GM23248 (cell line): ENCODE measurements around the gene KCNN1.

Experiments
- EZH2 ChIP-seq: fragments of 200-600 bp; sonication (generic); IDR thresholded peaks from 2 replicates; pipeline ENCODE4 v1.6.1; 2018; ENCODE audit warnings: antibody characterized with exemption, mild to moderate bottlenecking; ENCODE audit not compliant: insufficient read depth, poor library complexity, severe bottlenecking
- EZH2phosphoT487 ChIP-seq: fragments of 200-600 bp; sonication (generic); IDR thresholded peaks from 2 replicates; pipeline ENCODE4 v1.6.1; 2018; ENCODE audit warnings: antibody characterized with exemption, moderate library complexity, mild to moderate bottlenecking, low read depth; ENCODE audit not compliant: insufficient read depth

- TF ChIP-seq EZH2phosphoT487, result no peak
- no peak for TF ChIP-seq EZH2
These were observed 62.9 kb downstream of the KCNN1 start for GRCh38 chr19:18029617-18030338.
